ENCODE measurements around the gene GNPTG.

DNA sequence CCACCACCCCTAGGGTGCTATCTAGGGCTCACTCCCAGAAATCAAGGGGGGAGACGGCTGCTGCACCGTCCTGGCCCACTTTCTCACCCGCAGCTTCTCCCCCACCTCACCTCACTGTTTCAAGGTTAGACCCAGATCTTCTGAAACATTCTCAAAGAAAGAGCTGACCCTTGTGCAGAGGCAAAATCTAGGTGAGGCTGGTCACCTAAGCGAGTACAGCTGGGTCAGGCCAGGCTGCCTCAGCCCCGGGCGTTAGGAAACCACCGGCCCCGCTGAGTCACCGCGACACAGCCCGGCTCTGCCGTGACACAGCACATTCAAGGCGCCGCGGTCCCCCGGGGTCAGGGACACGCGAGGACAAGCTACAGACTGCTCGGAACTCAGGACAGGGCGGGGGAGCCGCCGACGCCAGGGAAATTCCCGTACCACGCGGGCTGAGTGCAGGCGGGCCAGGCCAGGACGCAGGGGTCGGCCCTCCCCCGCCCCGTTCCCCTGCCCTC, 27.1 kb downstream of the GNPTG start:
- TF ChIP-seq, protein P1, sequence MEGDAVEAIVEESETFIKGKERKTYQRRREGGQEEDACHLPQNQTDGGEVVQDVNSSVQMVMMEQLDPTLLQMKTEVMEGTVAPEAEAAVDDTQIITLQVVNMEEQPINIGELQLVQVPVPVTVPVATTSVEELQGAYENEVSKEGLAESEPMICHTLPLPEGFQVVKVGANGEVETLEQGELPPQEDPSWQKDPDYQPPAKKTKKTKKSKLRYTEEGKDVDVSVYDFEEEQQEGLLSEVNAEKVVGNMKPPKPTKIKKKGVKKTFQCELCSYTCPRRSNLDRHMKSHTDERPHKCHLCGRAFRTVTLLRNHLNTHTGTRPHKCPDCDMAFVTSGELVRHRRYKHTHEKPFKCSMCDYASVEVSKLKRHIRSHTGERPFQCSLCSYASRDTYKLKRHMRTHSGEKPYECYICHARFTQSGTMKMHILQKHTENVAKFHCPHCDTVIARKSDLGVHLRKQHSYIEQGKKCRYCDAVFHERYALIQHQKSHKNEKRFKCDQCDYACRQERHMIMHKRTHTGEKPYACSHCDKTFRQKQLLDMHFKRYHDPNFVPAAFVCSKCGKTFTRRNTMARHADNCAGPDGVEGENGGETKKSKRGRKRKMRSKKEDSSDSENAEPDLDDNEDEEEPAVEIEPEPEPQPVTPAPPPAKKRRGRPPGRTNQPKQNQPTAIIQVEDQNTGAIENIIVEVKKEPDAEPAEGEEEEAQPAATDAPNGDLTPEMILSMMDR (IDR thresholded peaks at IDR 0.05), result no peak
- no peak for TF ChIP-seq ZFX (IDR thresholded peaks at IDR 0.05; ENCODE audit: borderline replicate concordance)
